WTC11 (cell line): Measurements from ENCODE around the gene EIF2S3.
"Not testable (repeated sequence)": the region's sequence is repeated elsewhere in the genome, so short reads cannot be mapped to it uniquely, and the experiment has no call there.

Source experiments
- NR1H2 ChIP-seq: sonication (generic); formaldehyde crosslinking; IDR thresholded peaks from 2 replicates; pipeline ENCODE4 v1.9.0; 2021; ENCODE audit warnings: mild to moderate bottlenecking, moderate library complexity, missing genetic modification reagents
- ZNF671 ChIP-seq: fragments of 250-450 bp; sonication (Bioruptor Pico); IDR thresholded peaks from 2 replicates; pipeline ENCODE4 v1.8.0; 2021; ENCODE audit warnings: mild to moderate bottlenecking
- TF ChIP-seq, protein P1 (sequence below): fragments of 200-600 bp; IDR thresholded peaks from 2 replicates; pipeline ENCODE4 v1.8.0; 2022; ENCODE audit warnings: antibody characterized with exemption
- TF ChIP-seq, protein P2 (sequence below): sonication (generic); formaldehyde crosslinking; conservative IDR thresholded peaks from 2 replicates; pipeline ENCODE4 v1.8.1; 2023; ENCODE audit warnings: mild to moderate bottlenecking, low read depth, missing genetic modification reagents, moderate library complexity
- TF ChIP-seq, protein P3 (sequence below): sonication (generic); formaldehyde crosslinking; IDR thresholded peaks from 2 replicates; pipeline ENCODE4 v1.8.1; 2023; ENCODE audit warnings: mild to moderate bottlenecking, missing genetic modification reagents, moderate library complexity
- TF ChIP-seq, protein P4 (sequence below): sonication (generic); formaldehyde crosslinking; IDR thresholded peaks from 2 replicates; pipeline ENCODE4 v1.8.1; 2023; ENCODE audit warnings: mild to moderate bottlenecking, missing genetic modification reagents, moderate library complexity

DNA sequence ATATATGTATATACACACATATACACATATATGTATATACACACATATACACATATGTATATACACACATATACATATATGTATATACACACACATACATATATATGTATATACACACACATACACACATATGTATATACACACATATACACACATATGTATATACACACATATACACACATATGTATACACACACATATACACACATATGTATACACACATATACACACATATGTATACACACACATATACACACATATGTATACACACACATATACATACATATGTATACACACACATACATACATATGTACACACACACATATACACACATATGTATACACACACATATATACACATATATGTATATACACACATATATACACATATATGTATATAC lies 8.7 kb upstream of the EIF2S3 start:
- not testable (repeated sequence) for TF ChIP-seq ZNF671 (CRISPR knock-in tag); NR1H2
- TF ChIP-seq, protein P1, sequence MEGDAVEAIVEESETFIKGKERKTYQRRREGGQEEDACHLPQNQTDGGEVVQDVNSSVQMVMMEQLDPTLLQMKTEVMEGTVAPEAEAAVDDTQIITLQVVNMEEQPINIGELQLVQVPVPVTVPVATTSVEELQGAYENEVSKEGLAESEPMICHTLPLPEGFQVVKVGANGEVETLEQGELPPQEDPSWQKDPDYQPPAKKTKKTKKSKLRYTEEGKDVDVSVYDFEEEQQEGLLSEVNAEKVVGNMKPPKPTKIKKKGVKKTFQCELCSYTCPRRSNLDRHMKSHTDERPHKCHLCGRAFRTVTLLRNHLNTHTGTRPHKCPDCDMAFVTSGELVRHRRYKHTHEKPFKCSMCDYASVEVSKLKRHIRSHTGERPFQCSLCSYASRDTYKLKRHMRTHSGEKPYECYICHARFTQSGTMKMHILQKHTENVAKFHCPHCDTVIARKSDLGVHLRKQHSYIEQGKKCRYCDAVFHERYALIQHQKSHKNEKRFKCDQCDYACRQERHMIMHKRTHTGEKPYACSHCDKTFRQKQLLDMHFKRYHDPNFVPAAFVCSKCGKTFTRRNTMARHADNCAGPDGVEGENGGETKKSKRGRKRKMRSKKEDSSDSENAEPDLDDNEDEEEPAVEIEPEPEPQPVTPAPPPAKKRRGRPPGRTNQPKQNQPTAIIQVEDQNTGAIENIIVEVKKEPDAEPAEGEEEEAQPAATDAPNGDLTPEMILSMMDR = not testable (repeated sequence)
- TF ChIP-seq, protein P2, sequence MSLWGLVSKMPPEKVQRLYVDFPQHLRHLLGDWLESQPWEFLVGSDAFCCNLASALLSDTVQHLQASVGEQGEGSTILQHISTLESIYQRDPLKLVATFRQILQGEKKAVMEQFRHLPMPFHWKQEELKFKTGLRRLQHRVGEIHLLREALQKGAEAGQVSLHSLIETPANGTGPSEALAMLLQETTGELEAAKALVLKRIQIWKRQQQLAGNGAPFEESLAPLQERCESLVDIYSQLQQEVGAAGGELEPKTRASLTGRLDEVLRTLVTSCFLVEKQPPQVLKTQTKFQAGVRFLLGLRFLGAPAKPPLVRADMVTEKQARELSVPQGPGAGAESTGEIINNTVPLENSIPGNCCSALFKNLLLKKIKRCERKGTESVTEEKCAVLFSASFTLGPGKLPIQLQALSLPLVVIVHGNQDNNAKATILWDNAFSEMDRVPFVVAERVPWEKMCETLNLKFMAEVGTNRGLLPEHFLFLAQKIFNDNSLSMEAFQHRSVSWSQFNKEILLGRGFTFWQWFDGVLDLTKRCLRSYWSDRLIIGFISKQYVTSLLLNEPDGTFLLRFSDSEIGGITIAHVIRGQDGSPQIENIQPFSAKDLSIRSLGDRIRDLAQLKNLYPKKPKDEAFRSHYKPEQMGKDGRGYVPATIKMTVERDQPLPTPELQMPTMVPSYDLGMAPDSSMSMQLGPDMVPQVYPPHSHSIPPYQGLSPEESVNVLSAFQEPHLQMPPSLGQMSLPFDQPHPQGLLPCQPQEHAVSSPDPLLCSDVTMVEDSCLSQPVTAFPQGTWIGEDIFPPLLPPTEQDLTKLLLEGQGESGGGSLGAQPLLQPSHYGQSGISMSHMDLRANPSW (CRISPR knock-in tag) = not testable (repeated sequence)
- TF ChIP-seq, protein P3, sequence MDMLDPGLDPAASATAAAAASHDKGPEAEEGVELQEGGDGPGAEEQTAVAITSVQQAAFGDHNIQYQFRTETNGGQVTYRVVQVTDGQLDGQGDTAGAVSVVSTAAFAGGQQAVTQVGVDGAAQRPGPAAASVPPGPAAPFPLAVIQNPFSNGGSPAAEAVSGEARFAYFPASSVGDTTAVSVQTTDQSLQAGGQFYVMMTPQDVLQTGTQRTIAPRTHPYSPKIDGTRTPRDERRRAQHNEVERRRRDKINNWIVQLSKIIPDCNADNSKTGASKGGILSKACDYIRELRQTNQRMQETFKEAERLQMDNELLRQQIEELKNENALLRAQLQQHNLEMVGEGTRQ (CRISPR knock-in tag) = not testable (repeated sequence)
- TF ChIP-seq, protein P4, sequence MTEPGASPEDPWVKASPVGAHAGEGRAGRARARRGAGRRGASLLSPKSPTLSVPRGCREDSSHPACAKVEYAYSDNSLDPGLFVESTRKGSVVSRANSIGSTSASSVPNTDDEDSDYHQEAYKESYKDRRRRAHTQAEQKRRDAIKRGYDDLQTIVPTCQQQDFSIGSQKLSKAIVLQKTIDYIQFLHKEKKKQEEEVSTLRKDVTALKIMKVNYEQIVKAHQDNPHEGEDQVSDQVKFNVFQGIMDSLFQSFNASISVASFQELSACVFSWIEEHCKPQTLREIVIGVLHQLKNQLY (CRISPR knock-in tag) = not testable (repeated sequence)
